Thoracic aorta endothelial cell (primary cell): ENCODE results near the gene BEND5. TPM values are rescaled to one million over a fixed set of nuclear protein-coding genes. Genes with fewer than 3 reads are reported as not detected.

Experiments used
- total RNA-seq: library from RNA; depleted of rRNA; stranded (reverse); fragments of >200 nt; gene quantifications from 2 replicates; pipeline ENCODE4 v1.2.3, GENCODE V29; 2012

Gene BEND5
- total RNA-seq = 0.65 TPM in 1 of 2 replicates, not detected in the other

DNA sequence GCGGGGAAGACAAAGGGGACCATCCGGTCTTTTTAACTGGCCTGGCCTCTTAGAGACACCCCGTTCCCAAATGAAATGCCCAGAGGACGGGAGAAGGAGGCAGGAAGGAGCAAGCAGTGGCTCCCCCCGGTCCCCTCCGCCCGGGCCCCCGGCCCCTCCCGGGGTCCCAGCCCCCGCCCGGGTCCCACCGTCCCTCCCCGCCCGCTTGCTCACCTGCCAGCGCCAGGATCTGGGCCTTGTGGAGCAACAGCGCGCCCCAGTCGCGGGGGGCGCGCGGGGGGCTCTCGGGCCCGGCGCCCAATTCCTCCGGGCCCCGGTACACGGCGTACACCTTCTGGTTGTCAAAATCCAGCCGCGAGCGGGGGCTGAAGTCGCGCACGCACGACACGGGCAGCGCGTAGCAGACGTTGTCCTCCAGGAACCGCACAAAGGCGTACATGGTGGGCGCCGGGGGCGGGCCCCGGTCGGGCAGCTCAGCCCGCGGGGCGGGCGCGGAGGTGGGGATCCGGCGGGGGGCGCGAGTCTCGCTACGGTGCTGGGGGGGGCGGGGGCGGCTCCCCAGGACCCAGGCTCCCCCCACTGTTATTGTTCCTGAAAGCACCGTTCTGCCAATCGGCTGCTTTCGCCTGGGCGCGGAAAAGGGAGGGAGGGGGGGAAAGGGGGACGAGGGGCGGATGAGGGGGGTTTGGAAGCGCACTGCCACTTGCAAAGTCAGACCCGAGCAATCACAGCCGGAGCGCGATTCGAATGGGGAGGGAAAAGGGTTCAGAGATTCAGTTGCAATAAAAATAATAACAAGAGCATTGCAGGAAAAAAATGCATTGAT is at the start of gene BEND5:
TSS of gene BEND5 (minus strand) at position 499 of the 826 bp plus-strand sequence. CDS start at position 439, 60 bp downstream.

